Endothelial cell (in vitro differentiated cells): ENCODE data around the gene CCDC27. TPM values are rescaled to one million over a fixed set of nuclear protein-coding genes. Genes with fewer than 3 reads are reported as not detected.
"Not testable (repeated sequence)": the region's sequence is repeated elsewhere in the genome, so short reads cannot be mapped to it uniquely, and the experiment has no call there.

Experiments
- DNase-seq: peaks from one replicate; pipeline ENCODE4 v3.0.0; 2021; ENCODE audit warnings: low spot score
- H3K27ac Mint-ChIP-seq: one replicate; pipeline ENCODE4 v1.8.0; 2021; ENCODE audit warnings: mixed read lengths, inconsistent platforms; ENCODE audit not compliant: unreplicated experiment
- H3K27me3 Mint-ChIP-seq: one replicate; pipeline ENCODE4 v1.8.0; 2021; ENCODE audit warnings: mild to moderate bottlenecking, moderate library complexity, mixed read lengths, inconsistent platforms; ENCODE audit not compliant: unreplicated experiment
- H3K36me3 Mint-ChIP-seq: one replicate; pipeline ENCODE4 v1.8.0; 2021; ENCODE audit warnings: mild to moderate bottlenecking, low read depth, mixed read lengths, inconsistent platforms; ENCODE audit not compliant: unreplicated experiment
- H3K4me1 Mint-ChIP-seq: one replicate; pipeline ENCODE4 v1.8.0; 2021; ENCODE audit warnings: mild to moderate bottlenecking, mixed read lengths, inconsistent platforms; ENCODE audit not compliant: unreplicated experiment
- H3K4me3 Mint-ChIP-seq: one replicate; pipeline ENCODE4 v1.8.0; 2021; ENCODE audit warnings: mild to moderate bottlenecking, mixed read lengths, inconsistent platforms; ENCODE audit not compliant: unreplicated experiment
- H3K9me3 Mint-ChIP-seq: one replicate; pipeline ENCODE4 v1.8.0; 2021; ENCODE audit warnings: mixed read lengths, inconsistent platforms; ENCODE audit not compliant: unreplicated experiment
- total RNA-seq: library from RNA; stranded (reverse); fragmentation: NEBNext Ultra II Directional; extraction: Animal tissue kit (Norgen Biotek cat#: 25700); gene quantifications from one replicate; pipeline ENCODE4 v1.2.1, GENCODE V29; 2021; ENCODE audit not compliant: unreplicated experiment
- TF ChIP-seq, protein P1 (sequence below): fragments of 200-600 bp; sonication (generic); IDR thresholded peaks from one replicate; pipeline ENCODE4 v1.5.0; 2021; ENCODE audit warnings: antibody characterized with exemption; ENCODE audit not compliant: unreplicated experiment

The CCDC27 gene
- total RNA-seq, 1 donor from 2014 or later: not detected

DNA sequence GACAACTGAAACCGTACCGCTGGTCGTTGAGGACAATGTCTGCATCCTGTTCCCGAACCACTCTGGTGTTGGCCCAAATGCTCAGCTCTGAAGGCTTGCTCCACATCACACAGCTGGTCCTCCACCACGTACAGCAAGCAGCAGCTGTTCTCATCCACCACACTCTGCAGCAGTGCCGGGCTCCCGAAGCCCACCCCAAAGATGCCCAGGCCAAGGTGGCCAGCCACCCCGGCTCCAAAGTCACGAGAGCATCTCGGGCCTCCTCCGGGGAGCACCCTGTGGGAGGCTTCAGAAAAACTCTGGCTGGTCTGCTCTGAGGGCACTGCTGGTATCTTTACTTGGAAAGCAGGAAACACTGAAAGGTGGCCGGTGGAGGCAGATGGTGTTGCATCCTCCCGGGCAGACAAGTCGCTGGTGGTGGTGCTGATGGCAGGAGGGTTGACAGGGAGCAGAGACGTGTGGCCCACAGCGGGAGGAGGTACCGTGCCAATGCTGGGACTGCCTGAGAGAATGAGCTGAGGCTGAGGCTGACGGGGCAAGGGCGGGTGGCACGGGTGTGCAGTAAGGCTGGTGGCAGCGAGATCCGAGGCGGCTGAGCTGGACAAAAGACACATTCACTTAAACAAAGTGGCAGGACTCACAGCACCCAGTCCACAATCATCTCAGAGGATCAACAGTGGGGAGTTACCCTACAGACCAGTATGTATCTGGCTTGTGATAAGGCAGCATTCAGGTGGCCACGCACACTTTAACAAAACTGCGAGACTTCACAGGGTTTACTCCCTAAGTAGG lies 6.5 kb upstream of the CCDC27 start:
- H3K4me1 Mint-ChIP-seq: peaks cover 17% of the 10 kb centered on the region
- peak overlapping the region; percentile 92 for H3K4me3 Mint-ChIP-seq
- DNase-seq: no peak
- TF ChIP-seq, protein P1, sequence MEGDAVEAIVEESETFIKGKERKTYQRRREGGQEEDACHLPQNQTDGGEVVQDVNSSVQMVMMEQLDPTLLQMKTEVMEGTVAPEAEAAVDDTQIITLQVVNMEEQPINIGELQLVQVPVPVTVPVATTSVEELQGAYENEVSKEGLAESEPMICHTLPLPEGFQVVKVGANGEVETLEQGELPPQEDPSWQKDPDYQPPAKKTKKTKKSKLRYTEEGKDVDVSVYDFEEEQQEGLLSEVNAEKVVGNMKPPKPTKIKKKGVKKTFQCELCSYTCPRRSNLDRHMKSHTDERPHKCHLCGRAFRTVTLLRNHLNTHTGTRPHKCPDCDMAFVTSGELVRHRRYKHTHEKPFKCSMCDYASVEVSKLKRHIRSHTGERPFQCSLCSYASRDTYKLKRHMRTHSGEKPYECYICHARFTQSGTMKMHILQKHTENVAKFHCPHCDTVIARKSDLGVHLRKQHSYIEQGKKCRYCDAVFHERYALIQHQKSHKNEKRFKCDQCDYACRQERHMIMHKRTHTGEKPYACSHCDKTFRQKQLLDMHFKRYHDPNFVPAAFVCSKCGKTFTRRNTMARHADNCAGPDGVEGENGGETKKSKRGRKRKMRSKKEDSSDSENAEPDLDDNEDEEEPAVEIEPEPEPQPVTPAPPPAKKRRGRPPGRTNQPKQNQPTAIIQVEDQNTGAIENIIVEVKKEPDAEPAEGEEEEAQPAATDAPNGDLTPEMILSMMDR: no peak
- H3K36me3 Mint-ChIP-seq: peaks cover 14% of the 10 kb centered on the region
- peaks cover 5% of the 10 kb centered on the region for H3K27me3 Mint-ChIP-seq
- no peaks in the 10 kb centered on the region for H3K9me3 Mint-ChIP-seq
- no peak overlapping the region for H3K27ac Mint-ChIP-seq

DNA sequence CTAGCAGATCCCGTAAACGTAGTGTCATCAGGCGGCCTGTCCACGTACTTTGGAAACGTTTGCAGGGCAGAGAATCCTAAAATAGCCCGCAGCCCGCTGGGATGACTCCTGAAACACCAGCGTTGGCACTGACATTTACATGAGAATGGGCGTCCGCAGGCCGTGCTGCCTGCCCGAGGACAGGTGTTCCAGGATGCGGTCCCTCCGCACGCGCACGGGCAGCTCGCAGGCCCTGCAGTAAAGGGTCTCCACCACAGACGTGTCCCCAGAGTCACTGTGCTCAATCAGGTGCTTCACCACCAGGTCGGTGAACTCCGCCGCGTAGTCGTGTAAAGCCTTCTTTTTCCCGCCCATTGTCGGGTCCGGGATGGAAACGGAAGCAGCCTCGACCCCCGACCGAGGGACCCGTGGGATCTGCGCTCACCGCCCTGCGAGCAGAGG lies 5.8 kb upstream of the CCDC27 start:
- no peak overlapping the region for H3K27ac Mint-ChIP-seq
- H3K36me3 Mint-ChIP-seq: peaks cover 13% of the 10 kb centered on the region
- TF ChIP-seq, protein P1: no peak
- DNase-seq: no peak
- H3K4me3 Mint-ChIP-seq: peak overlapping the region; percentile 92
- no peaks in the 10 kb centered on the region for H3K9me3 Mint-ChIP-seq
- H3K27me3 Mint-ChIP-seq: peaks cover 5% of the 10 kb centered on the region
- H3K4me1 Mint-ChIP-seq: peaks cover 17% of the 10 kb centered on the region

DNA sequence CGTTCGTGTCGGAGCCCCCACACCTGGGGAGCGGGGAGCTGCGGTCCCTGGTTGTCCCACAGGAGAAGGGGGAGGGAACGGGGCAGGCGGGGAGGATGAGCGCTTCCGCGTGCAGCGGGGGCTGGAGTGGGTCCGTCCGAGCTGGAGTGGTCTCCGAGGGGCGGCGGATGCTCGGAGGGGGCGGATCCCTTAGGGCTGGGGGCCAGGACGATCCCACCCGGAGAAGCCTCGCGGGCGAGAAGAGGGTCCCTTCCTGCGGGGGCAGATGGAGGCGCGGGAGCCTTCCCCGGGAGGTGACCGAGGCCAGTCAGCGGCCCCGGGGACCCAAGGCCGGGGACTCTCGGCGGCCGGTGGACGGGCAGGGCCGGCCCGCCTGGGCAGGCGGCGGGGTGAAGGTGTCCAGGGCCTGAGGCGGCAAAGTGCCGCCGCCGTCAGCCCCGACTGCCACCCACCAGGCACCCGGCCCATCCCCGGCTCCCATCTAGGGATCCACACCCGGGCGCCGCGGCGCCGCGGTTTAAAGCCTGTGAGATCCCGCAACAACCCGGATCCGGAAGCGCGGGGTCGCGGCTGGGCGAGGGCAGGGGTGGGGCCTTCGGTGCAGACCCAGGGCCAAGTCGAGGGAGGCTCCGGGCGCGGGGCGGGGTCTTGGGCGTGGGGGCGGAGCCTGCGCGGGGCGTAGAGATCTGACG lies 5.3 kb upstream of the CCDC27 start:
- peak overlapping the region; percentile 92 for H3K4me3 Mint-ChIP-seq
- peaks cover 15% of the 10 kb centered on the region for H3K4me1 Mint-ChIP-seq
- no peaks in the 10 kb centered on the region for H3K9me3 Mint-ChIP-seq
- peaks cover 5% of the 10 kb centered on the region for H3K27me3 Mint-ChIP-seq
- TF ChIP-seq, protein P1: no peak
- H3K27ac Mint-ChIP-seq: no peak overlapping the region
- DNase-seq: peak; percentile 91
- peaks cover 8% of the 10 kb centered on the region for H3K36me3 Mint-ChIP-seq

DNA sequence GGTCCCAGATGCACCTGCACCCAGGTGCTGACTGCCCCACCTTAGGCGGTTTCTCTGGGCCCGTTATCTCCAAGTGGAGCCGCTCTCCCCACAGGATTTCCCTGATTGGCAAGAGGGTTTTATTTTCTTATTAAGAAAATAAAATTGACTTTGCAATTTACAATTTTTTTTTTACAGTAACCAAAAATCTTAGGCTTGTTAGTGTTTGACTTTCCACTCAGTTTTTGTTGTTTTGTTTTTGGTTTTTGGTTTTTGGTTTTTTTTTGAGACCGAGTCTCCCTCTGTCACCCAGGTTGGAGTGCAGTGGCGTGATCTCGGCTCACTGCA lies 4.8 kb upstream of the CCDC27 start:
- no peak for DNase-seq
- Mint-ChIP-seq H3K9me3 (no peaks in the 10 kb centered on the region), H3K4me1 (peaks cover 15% of the 10 kb centered on the region), H3K4me3 (peak overlapping the region; percentile 71), H3K27ac (no peak overlapping the region), H3K27me3 (peaks cover 5% of the 10 kb centered on the region), H3K36me3 (peaks cover 8% of the 10 kb centered on the region)
- TF ChIP-seq, protein P1: no peak

DNA sequence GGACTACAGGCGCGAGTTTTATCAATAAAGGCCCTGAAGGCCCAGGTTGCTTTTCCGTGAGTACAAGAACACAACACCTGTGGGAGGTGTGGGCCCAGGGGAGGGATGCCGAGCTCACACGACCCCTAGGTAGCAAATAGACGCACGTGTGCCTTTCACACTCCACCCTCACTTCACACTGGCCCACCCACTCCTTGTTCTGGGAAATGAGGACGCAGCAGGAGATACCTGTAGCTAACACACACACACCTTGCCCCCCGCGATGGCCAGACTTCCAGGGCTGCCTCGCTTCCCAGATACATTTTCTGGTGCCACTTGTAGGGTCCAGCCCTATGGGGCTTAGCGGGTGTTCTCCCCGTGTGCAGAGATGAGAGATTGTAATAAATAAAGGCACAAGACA lies 4.3 kb upstream of the CCDC27 start:
- Mint-ChIP-seq H3K9me3 (no peaks in the 10 kb centered on the region), H3K27me3 (peaks cover 5% of the 10 kb centered on the region), H3K4me3 (peak overlapping the region; percentile 71), H3K36me3 (peaks cover 8% of the 10 kb centered on the region), H3K4me1 (peaks cover 15% of the 10 kb centered on the region), H3K27ac (no peak overlapping the region)
- TF ChIP-seq, protein P1: no peak
- no peak for DNase-seq

DNA sequence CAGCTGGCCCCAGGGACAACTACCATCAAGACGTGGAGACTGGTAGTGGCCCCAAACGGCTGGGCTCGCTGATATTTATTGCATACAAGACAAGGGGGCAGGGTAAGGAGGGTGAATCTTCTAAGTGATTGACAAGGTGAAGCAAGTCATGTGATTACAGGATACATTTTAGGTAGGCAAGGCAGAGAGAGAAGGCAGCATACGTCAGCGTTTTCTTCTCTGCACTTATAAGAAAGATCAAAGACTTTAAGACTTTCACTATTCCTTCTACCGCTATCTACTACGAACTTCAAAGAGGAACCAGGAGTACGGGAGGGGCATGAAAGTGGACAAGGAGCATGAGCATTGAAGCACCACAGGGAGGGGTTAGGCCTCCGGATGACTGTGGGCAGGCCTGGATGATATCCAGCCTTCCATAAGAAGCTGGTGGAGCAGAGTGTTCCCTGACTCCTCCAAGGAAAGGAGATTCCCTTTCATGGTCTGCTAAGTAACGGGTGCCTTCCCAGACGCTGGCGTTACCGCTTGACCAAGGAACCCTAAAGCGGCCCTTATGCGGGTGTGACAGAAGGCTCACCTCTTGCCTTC lies 3.8 kb upstream of the CCDC27 start:
- H3K9me3 Mint-ChIP-seq, DNase-seq, H3K36me3 Mint-ChIP-seq, H3K27ac Mint-ChIP-seq, H3K27me3 Mint-ChIP-seq: not testable (repeated sequence)
- Mint-ChIP-seq H3K4me3 (peak overlapping the region; percentile 71), H3K4me1 (peaks cover 15% of the 10 kb centered on the region)
